GM12878 (cell line): ENCODE results near the gene PGLYRP3. TPM values are rescaled to one million over a fixed set of nuclear protein-coding genes. Genes with fewer than 3 reads are reported as not detected.

Experiments
- ATAC-seq: fragments of 200-7000 bp; cut with Tn5 transposase; 3 replicates; pipeline ENCODE4 v1.9.1; 2020; ENCODE audit warnings: mild to moderate bottlenecking, moderate library complexity
- BruUV-seq: library from RNA; stranded (reverse); fragments of 400-500 nt; replicated peaks from 2 replicates; lab custom pipeline; 2021; lab: Mats Ljungman, UMichigan
- CTCF ChIA-PET: fragments of 300-600 bp; sonication (Branson Sonifier 250); formaldehyde crosslinking; extraction: SDS; loops from one replicate; lab custom pipeline; 2021; ENCODE audit warnings: inconsistent platforms; lab: Yijun Ruan, JAX
- POLR2A ChIA-PET: fragments of 350-600 bp; formaldehyde crosslinking; extraction: SDS; loops from one replicate; lab custom pipeline; 2021; ENCODE audit warnings: inconsistent platforms; lab: Charles Lee
- RAD21 ChIA-PET: fragments of 300-600 bp; sonication (Branson Sonifier 250); formaldehyde crosslinking; loops from one replicate; lab custom pipeline; 2023; ENCODE audit warnings: antibody characterized with exemption; ENCODE audit not compliant: unreplicated experiment; lab: Charles Lee
- SMC1A ChIA-PET: fragments of 300-600 bp; sonication (Branson Sonifier 250); formaldehyde crosslinking; loops from one replicate; lab custom pipeline; 2023; ENCODE audit not compliant: unreplicated experiment, uncharacterized antibody; lab: Charles Lee
- DNase-seq: peaks from one replicate; pipeline ENCODE4 v3.0.0-alpha.2; 2011; ENCODE audit warnings: low read depth, low spot score
- FAIRE-seq: peaks from 3 replicates; lab custom pipeline; 2011; peaks lifted over from hg19 to GRCh38; lab: Jason Lieb, UNC
- H2AFZ ChIP-seq: 2 replicates; pipeline ENCODE4 v1.6.0; 2011; ENCODE audit warnings: low read depth, low read length, control low read depth; ENCODE audit not compliant: control insufficient read depth
- H3K27ac ChIP-seq: 2 replicates; pipeline ENCODE4 v1.5.1; 2011; ENCODE audit warnings: control low read depth; ENCODE audit not compliant: control insufficient read depth, insufficient read depth
- H3K27me3 ChIP-seq, 2 experiments: replicated peaks in 1 of 2; 2 replicates each; pipeline versions ENCODE4 v1.6.0 to v1.6.1; 2011; ENCODE audit warnings: low read length in 1 of 2; ENCODE audit not compliant: control insufficient read depth in 2 of 2, insufficient read depth in 2 of 2
- H3K36me3 ChIP-seq, 2 experiments: 2 replicates each; pipeline ENCODE4 v1.5.1; 2011; ENCODE audit warnings: low read length in 1 of 2; ENCODE audit not compliant: control insufficient read depth in 2 of 2, insufficient read depth in 2 of 2
- H3K4me1 ChIP-seq: 2 replicates; pipeline ENCODE4 v1.6.1; 2011; ENCODE audit warnings: mild to moderate bottlenecking, low read length, moderate library complexity, mixed read lengths; ENCODE audit not compliant: control insufficient read depth, insufficient read depth
- H3K4me2 ChIP-seq: 2 replicates; pipeline ENCODE4 v1.6.0; 2011; ENCODE audit warnings: control low read depth; ENCODE audit not compliant: control insufficient read depth, insufficient read depth
- H3K4me3 ChIP-seq: fragments of 200-600 bp; sonication (generic); 2 replicates; pipeline ENCODE4 v1.5.1; 2016
- H3K79me2 ChIP-seq: 2 replicates; pipeline ENCODE4 v1.6.0; 2011; ENCODE audit warnings: low read length; ENCODE audit not compliant: control insufficient read depth, insufficient read depth
- H3K9ac ChIP-seq: 2 replicates; pipeline ENCODE4 v1.8.0; 2011; ENCODE audit warnings: low read length, control low read depth, mixed read lengths; ENCODE audit not compliant: control insufficient read depth, insufficient read depth
- H3K9me3 ChIP-seq: replicated peaks from 3 replicates; pipeline ENCODE4 v1.5.1; 2011; ENCODE audit warnings: mild to moderate bottlenecking, low read length; ENCODE audit not compliant: control insufficient read depth, insufficient read depth
- H4K20me1 ChIP-seq: 2 replicates; pipeline ENCODE4 v1.6.0; 2011; ENCODE audit not compliant: control insufficient read depth, insufficient read depth
- CTCF ChIP-seq, 3 experiments: IDR thresholded peaks in 2 of 3; conservative IDR thresholded peaks in 1 of 3; 2 replicates each; pipeline ENCODE4 v1.5.1; 2011; ENCODE audit warnings: low read depth in 3 of 3, low read length in 3 of 3, mild to moderate bottlenecking in 3 of 3, control low read depth in 2 of 3, moderate library complexity in 2 of 3, inconsistent platforms in 1 of 3, mixed read lengths in 1 of 3; ENCODE audit not compliant: control insufficient read depth in 2 of 3, insufficient read depth in 1 of 3; ENCODE audit errors: extremely low read depth in 1 of 3
- NBN ChIP-seq: fragments of 450-650 bp; IDR thresholded peaks from 2 replicates; pipeline ENCODE4 v1.6.1; 2016
- PBX3 ChIP-seq: IDR thresholded peaks from 2 replicates; pipeline ENCODE4 v1.6.1; 2011; ENCODE audit warnings: mild to moderate bottlenecking, low read depth, low read length, moderate library complexity; ENCODE audit not compliant: insufficient replicate concordance
- PKNOX1 ChIP-seq: fragments of 450-650 bp; IDR thresholded peaks from 2 replicates; pipeline ENCODE4 v1.6.1; 2016; ENCODE audit warnings: mild to moderate bottlenecking
- RAD21 ChIP-seq: IDR thresholded peaks from 2 replicates; pipeline ENCODE4 v1.6.1; 2011; ENCODE audit warnings: mild to moderate bottlenecking, low read depth, low read length, moderate library complexity; ENCODE audit not compliant: insufficient read depth
- SKIL ChIP-seq: fragments of 450-650 bp; IDR thresholded peaks from 2 replicates; pipeline ENCODE4 v1.6.1; 2017; ENCODE audit warnings: mild to moderate bottlenecking, low read depth, inconsistent platforms; ENCODE audit not compliant: poor library complexity, severe bottlenecking
- SMC3 ChIP-seq: IDR thresholded peaks from 2 replicates; pipeline ENCODE4 v1.6.1; 2011; ENCODE audit warnings: low read length, improper control_type of control experiment, borderline replicate concordance
- SPI1 ChIP-seq: IDR thresholded peaks from 2 replicates; pipeline ENCODE4 v1.6.1; 2011; ENCODE audit warnings: low read depth, mild to moderate bottlenecking, low read length, moderate library complexity, borderline replicate concordance; ENCODE audit not compliant: insufficient read depth
- SUPT20H ChIP-seq: IDR thresholded peaks from 2 replicates; pipeline ENCODE4 v1.6.1; 2011; ENCODE audit warnings: low read depth, mild to moderate bottlenecking, low read length, moderate library complexity, borderline replicate concordance; ENCODE audit not compliant: control insufficient read depth
- TCF3 ChIP-seq: IDR thresholded peaks from 2 replicates; pipeline ENCODE4 v1.6.1; 2012; ENCODE audit warnings: low read depth, mild to moderate bottlenecking, low read length, borderline replicate concordance; ENCODE audit not compliant: insufficient read depth
- YY1 ChIP-seq: IDR thresholded peaks from 2 replicates; pipeline ENCODE4 v1.6.1; 2011; ENCODE audit warnings: low read depth, mild to moderate bottlenecking, low read length
- ZNF622 ChIP-seq: fragments of 450-650 bp; IDR thresholded peaks from 2 replicates; pipeline ENCODE4 v1.6.1; 2017; ENCODE audit warnings: mild to moderate bottlenecking, inconsistent platforms
- WGBS: methylation state at CpG from one replicate; pipeline ENCODE4 v1.1.6; 2016; ENCODE audit warnings: low lambda C conversion rate; ENCODE audit not compliant: insufficient replicate concordance, insufficient coverage; ENCODE audit errors: missing lambda C conversion rate; 5-methylcytosine and 5-hydroxymethylcytosine counted together
- in situ Hi-C: fragments of 300-500 bp; cut with MboI; formaldehyde crosslinking; loops from 9 replicates; pipeline ENCODE4 v1.14.3; 2018; ENCODE audit warnings: mixed read lengths
- intact Hi-C: fragments of 100-400 bp; cut with micrococcal nuclease; formaldehyde crosslinking; loops from one replicate; pipeline ENCODE4 v1.14.2; 2022; ENCODE audit not compliant: unreplicated experiment
- polyA plus RNA-seq, 11 experiments: library from polyadenylated mRNA; depleted of rRNA in 4 of 11; unstranded in 6 of 11; stranded (reverse) in 5 of 11; fragments of >200 nt; fragmentation: Nextera tagmentation in 4 of 11; fragmentation: Illumina TruSeq in 1 of 11; extraction: Ambion mirVana in 4 of 11; extraction: Trizol in 1 of 11; gene quantifications; 1 replicate in 1 of 11; 2 replicates in 10 of 11; pipeline versions ENCODE4 v1.2.1 to v1.2.3, GENCODE V29; 2011 to 2016; ENCODE audit warnings: inconsistent platforms in 2 of 11, missing spikeins in 2 of 11, low read depth in 1 of 11
- total RNA-seq, 4 experiments: library from RNA; depleted of rRNA in 3 of 4; stranded (reverse); fragments of >200 nt in 3 of 4; fragmentation: Illumina TruSeq in 1 of 4; extraction: Trizol in 1 of 4; gene quantifications; 2 replicates each; pipeline versions ENCODE4 v1.2.1 to v1.2.3, GENCODE V29; 2013 to 2021

PGLYRP3 gene
- total and polyA plus RNA-seq, 10 of the 15 experiments (the other 5 are each of a cell fraction or from before 2014, with no cell fraction given): 0.10 to 0.49 (median 0.18) TPM; not detected in 7

- no peak overlapping the region for H3K4me2 ChIP-seq
- peaks cover 12% of the 10 kb centered on the region for H3K4me1 ChIP-seq
- ChIA-PET POLR2A (interaction anchor here (0.5 to 1.6 kb wide), 2 partner anchors 40 to 236 kb away, joined by 3 read pairs; partner anchors contain the start of gene PGLYRP3), CTCF (interaction anchor here (0.6 to 8.6 kb wide), 39 partner anchors 8 to 1017 kb away, joined by 3 to 326 read pairs (median 3); partner anchors contain the start of genes LORICRIN and PGLYRP3), SMC1A (interaction anchor here (0.6 to 6.2 kb wide), 19 partner anchors 9 to 1348 kb away, joined by 3 to 106 read pairs (median 4); partner anchors contain the start of gene PGLYRP3), RAD21 (interaction anchor here (0.6 to 8.4 kb wide), 8 partner anchors 9 to 380 kb away, joined by 3 to 94 read pairs (median 3); partner anchors contain the start of gene PGLYRP3)
- H3K4me3 ChIP-seq: no peak overlapping the region
- H3K27me3 ChIP-seq: no peaks in the 10 kb centered on the region
- no peaks in the 10 kb centered on the region for H3K9me3 ChIP-seq
- BruUV-seq: no TSS peak
- H2AFZ ChIP-seq: no peak overlapping the region
- FAIRE-seq: peak; percentile 68
- intact Hi-C loops (loop anchor here (1.0 to 2.0 kb wide), 2 partner anchors 143 to 216 kb away; no protein-coding TSS in a partner anchor), in situ Hi-C loops (loop anchor here (5.0 kb wide), 1 partner anchor 145 kb away; no protein-coding TSS in a partner anchor)
- TF ChIP-seq SPI1 (peak; percentile 25; the same call in 1 of the 2 replicates), SMC3 (peak; percentile 83), ZNF622 (no peak), YY1 (0 out of 2 replicates have a peak, but pooled peaks have one; percentile 31), PBX3 (peak; percentile 31), PKNOX1 (peak; percentile 86), NBN (no peak), SUPT20H (no peak), RAD21 (peak; percentile 82), TCF3 (no peak), SKIL (peak; percentile 22), CTCF (IDR thresholded peaks at IDR 0.05 in 2 of 3, conservative IDR thresholded peaks at IDR 0.05 in 1 of 3; ENCODE audit: control insufficient read depth in 2 of 3, extremely low read depth in 1 of 3, insufficient read depth in 1 of 3, low read depth in 3 of 3, low read length in 3 of 3) (peak; percentile 80 to 88 (median 83))
- DNase-seq: no peak
- H3K27ac ChIP-seq: no peak overlapping the region
- 2% methylated on average over 4 of the region's 4 CpGs for WGBS
- H3K9ac ChIP-seq: no peak overlapping the region
- peak; percentile 73 for ATAC-seq
- no peaks in the 10 kb centered on the region for H3K79me2 ChIP-seq
- no peaks in the 10 kb centered on the region for H3K36me3 ChIP-seq
- no peaks in the 10 kb centered on the region for H4K20me1 ChIP-seq
These were observed 39.8 kb upstream of the PGLYRP3 start for GRCh38 chr1:153352523-153352922.
